Skeletal muscle satellite cell (primary cell): ENCODE results near the gene MVP.
A peak's percentile ranks its signal among the peaks of the same experiment; 100 is the strongest.
"Not testable (repeated sequence)": the region's sequence is repeated elsewhere in the genome, so short reads cannot be mapped to it uniquely, and the experiment has no call there.

Experiments
- H3K27me3 ChIP-seq: 2 replicates; pipeline ENCODE4 v1.7.0; 2013; ENCODE audit warnings: low read length; ENCODE audit not compliant: control insufficient read depth, insufficient read depth
- H3K36me3 ChIP-seq: 2 replicates; pipeline ENCODE4 v1.7.0; 2013; ENCODE audit warnings: mild to moderate bottlenecking, control low read depth, low read length; ENCODE audit not compliant: insufficient read depth
- H3K4me1 ChIP-seq: 2 replicates; pipeline ENCODE4 v1.7.0; 2013; ENCODE audit warnings: low read length; ENCODE audit not compliant: control insufficient read depth, insufficient read depth
- H3K4me2 ChIP-seq: 2 replicates; pipeline ENCODE4 v1.7.0; 2013; ENCODE audit warnings: mild to moderate bottlenecking, low read length
- H3K4me3 ChIP-seq: 2 replicates; pipeline ENCODE4 v1.7.0; 2013; ENCODE audit warnings: low read length
- H3K9ac ChIP-seq: 2 replicates; pipeline ENCODE4 v1.7.0; 2013; ENCODE audit warnings: mild to moderate bottlenecking, low read depth, low read length, moderate library complexity
- H3K9me3 ChIP-seq: replicated peaks from 2 replicates; pipeline ENCODE4 v1.7.0; 2013; ENCODE audit warnings: mild to moderate bottlenecking, control low read depth, low read length

The MVP gene

DNA sequence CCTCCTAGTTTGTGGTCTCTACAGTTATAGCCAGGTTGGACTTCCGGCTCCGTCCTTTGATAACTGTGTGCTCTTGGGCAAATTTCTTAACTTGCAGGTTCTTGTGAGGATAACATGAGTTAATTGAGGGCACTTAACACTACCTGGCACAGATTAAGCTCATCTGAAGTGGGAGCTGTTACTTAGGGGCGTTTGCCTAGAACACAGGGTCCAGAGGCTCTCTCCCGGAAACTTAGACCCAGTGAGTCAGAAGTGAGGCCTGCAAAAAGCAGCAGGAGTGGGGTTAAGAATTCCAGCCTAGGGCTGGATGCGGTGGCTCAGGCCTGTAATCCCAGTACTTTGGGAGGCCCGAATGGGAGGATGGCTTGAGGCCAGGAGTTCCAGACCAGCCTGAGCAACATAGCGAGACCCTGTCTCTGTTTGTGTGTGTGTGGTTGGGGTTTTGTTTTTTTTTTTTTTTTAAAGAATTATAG, 1.4 kb downstream of the MVP start:
- Histone ChIP-seq H3K4me3 (peak overlapping the region; percentile 81), H3K9me3 (no peaks in the 10 kb centered on the region), H3K9ac (peak overlapping the region; percentile 83), H3K4me2 (peak overlapping the region; percentile 87), H3K4me1 (peaks cover 73% of the 10 kb centered on the region), H3K27me3 (no peaks in the 10 kb centered on the region), H3K36me3 (peaks cover 8% of the 10 kb centered on the region)

DNA sequence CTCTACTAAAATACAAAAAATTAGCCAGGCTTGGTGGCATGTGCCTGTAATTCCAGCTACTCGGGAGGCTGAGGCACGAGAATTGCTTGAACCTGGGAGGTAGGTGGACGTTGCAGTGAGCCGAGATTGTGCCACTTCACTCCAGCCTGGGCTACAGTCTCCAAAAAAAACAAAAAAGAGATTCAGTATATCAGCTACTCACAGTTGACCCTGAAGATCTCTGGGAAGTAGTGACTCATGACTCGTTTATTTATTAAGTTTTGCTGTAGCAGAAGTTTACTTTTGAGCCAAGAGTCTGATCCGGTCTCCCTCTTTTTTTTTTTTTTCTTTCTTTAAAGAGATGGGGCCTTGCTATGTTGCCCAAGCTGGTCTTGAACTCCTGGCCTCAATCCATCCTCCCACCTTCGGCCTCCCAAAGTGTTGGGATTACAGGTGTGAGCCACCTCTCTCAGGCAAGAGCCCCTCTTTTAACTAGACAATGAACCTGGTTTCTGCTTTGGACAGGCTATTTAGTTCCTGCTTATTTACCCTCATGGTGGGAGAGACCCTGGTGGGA, 4.4 kb downstream of the MVP start:
- peak overlapping the region; percentile 33 for H3K4me3 ChIP-seq
- peaks cover 66% of the 10 kb centered on the region for H3K4me1 ChIP-seq
- peak overlapping the region; percentile 74 for H3K4me2 ChIP-seq
- H3K9me3 ChIP-seq = no peaks in the 10 kb centered on the region
- no peaks in the 10 kb centered on the region for H3K27me3 ChIP-seq
- peaks cover 10% of the 10 kb centered on the region for H3K36me3 ChIP-seq
- H3K9ac ChIP-seq = peak overlapping the region; percentile 22

- peaks cover 61% of the 10 kb centered on the region for H3K4me1 ChIP-seq
- peak overlapping the region; percentile 22 for H3K9ac ChIP-seq
- peak overlapping the region; percentile 33 for H3K4me3 ChIP-seq
- H3K27me3 ChIP-seq = no peaks in the 10 kb centered on the region
- H3K36me3 ChIP-seq = peaks cover 16% of the 10 kb centered on the region
- H3K9me3 ChIP-seq = no peaks in the 10 kb centered on the region
- H3K4me2 ChIP-seq = peak overlapping the region; percentile 74
Measured at GRCh38 chr16:29825145-29826044, 5.1 kb downstream of the MVP start.

DNA sequence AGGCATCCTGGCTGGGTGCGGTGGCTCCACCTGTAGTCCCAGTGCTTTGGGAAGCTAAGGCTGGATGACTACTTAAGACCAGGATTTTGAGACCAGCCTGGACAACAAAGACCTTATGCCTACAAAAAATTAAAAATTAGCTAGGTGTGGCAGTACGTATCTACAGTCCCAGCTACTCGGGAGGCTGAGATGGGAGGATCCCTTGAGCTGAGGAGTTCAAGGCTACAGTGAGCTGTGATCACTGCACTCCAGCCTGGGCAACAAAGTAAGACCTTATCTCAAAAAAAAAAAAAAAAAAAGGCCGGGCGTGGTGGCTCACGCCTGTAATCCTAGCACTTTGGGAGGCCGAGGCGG, 6.1 kb downstream of the MVP start:
- no peak overlapping the region for H3K9ac ChIP-seq
- H3K9me3 ChIP-seq = no peaks in the 10 kb centered on the region
- peak overlapping the region; percentile 74 for H3K4me2 ChIP-seq
- H3K4me3 ChIP-seq = no peak overlapping the region
- H3K4me1 ChIP-seq = peaks cover 55% of the 10 kb centered on the region
- H3K36me3 ChIP-seq = peaks cover 25% of the 10 kb centered on the region
- H3K27me3 ChIP-seq = no peaks in the 10 kb centered on the region

DNA sequence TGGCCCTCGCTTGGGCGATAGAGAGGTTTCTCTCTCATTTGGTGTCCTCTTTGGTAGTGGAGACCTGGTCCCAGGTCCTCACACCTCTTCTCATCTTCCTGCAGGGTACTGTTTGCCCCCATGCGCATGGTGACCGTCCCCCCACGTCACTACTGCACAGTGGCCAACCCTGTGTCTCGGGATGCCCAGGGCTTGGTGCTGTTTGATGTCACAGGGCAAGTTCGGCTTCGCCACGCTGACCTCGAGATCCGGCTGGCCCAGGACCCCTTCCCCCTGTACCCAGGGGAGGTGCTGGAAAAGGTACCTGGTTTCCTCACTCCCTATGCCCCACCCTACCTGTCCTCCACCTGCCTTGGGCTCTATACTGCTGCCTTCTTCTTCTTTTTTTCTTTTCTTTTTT, 10.5 kb downstream of the MVP start:
- Histone ChIP-seq H3K27me3 (no peaks in the 10 kb centered on the region), H3K4me2 (no peak overlapping the region), H3K4me3 (no peak overlapping the region), H3K4me1 (peaks cover 11% of the 10 kb centered on the region), H3K9ac (no peak overlapping the region), H3K9me3 (no peaks in the 10 kb centered on the region), H3K36me3 (peaks cover 59% of the 10 kb centered on the region)

- Histone ChIP-seq H3K27me3 (no peaks in the 10 kb centered on the region), H3K4me3 (no peak overlapping the region), H3K9me3 (no peaks in the 10 kb centered on the region), H3K4me2 (no peak overlapping the region), H3K36me3 (peaks cover 64% of the 10 kb centered on the region), H3K9ac (no peak overlapping the region), H3K4me1 (peaks cover 5% of the 10 kb centered on the region)
Measured at GRCh38 chr16:29831490-29831889, 11.2 kb downstream of the MVP start.

DNA sequence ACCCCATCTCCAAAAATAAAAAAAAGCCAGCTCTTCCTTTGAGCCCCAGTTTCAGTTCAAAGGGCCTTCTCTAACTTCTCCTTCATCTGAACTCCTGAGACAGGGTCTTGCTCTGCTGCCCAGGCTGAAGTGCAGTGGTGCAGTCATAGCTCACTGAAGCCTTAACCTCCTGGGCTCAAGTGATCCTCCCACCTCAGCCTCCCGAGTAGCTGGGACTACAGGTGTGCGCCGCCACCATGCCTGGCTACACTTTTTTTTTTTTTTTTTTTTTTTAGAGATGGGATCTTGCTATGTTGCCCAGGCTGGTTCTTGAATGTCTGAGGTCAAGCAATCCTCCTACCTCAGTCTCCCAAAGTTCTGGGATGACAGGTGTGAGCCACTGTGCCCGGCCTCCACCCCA, 13.0 kb downstream of the MVP start:
- H3K4me1 ChIP-seq, H3K27me3 ChIP-seq, H3K4me2 ChIP-seq, H3K9ac ChIP-seq, H3K9me3 ChIP-seq, H3K4me3 ChIP-seq: not testable (repeated sequence)
- H3K36me3 ChIP-seq = peaks cover 74% of the 10 kb centered on the region

- Histone ChIP-seq H3K9ac (no peak overlapping the region), H3K9me3 (no peaks in the 10 kb centered on the region), H3K4me2 (no peak overlapping the region), H3K4me3 (no peak overlapping the region), H3K27me3 (no peaks in the 10 kb centered on the region), H3K4me1 (no peaks in the 10 kb centered on the region), H3K36me3 (peaks cover 82% of the 10 kb centered on the region)
Measured at GRCh38 chr16:29834079-29834478, 13.8 kb downstream of the MVP start.

- no peaks in the 10 kb centered on the region for H3K27me3 ChIP-seq
- H3K9me3 ChIP-seq = no peaks in the 10 kb centered on the region
- H3K4me3 ChIP-seq = no peak overlapping the region
- peaks cover 87% of the 10 kb centered on the region for H3K36me3 ChIP-seq
- no peak overlapping the region for H3K4me2 ChIP-seq
- no peaks in the 10 kb centered on the region for H3K4me1 ChIP-seq
- H3K9ac ChIP-seq = no peak overlapping the region
Measured at GRCh38 chr16:29835926-29836325, 15.7 kb downstream of the MVP start.

- H3K9me3 ChIP-seq = no peaks in the 10 kb centered on the region
- no peak overlapping the region for H3K4me3 ChIP-seq
- H3K4me1 ChIP-seq = no peaks in the 10 kb centered on the region
- no peak overlapping the region for H3K4me2 ChIP-seq
- peaks cover 86% of the 10 kb centered on the region for H3K36me3 ChIP-seq
- no peaks in the 10 kb centered on the region for H3K27me3 ChIP-seq
- no peak overlapping the region for H3K9ac ChIP-seq
Measured at GRCh38 chr16:29836623-29837022, 16.4 kb downstream of the MVP start.

- H3K36me3 ChIP-seq = peaks cover 85% of the 10 kb centered on the region
- H3K9ac ChIP-seq = no peak overlapping the region
- H3K9me3 ChIP-seq = no peaks in the 10 kb centered on the region
- no peak overlapping the region for H3K4me2 ChIP-seq
- no peak overlapping the region for H3K4me3 ChIP-seq
- H3K4me1 ChIP-seq = no peaks in the 10 kb centered on the region
- H3K27me3 ChIP-seq = no peaks in the 10 kb centered on the region
Measured at GRCh38 chr16:29837841-29838240, 17.6 kb downstream of the MVP start.

- H3K9ac ChIP-seq = no peak overlapping the region
Measured at GRCh38 chr16:29839822-29840221, 19.6 kb downstream of the MVP start.

More at GRCh38 chr16:29839822-29840221, 19.6 kb downstream of the MVP start:
- no peaks in the 10 kb centered on the region for H3K4me1 ChIP-seq
- H3K4me2 ChIP-seq = no peak overlapping the region
- no peaks in the 10 kb centered on the region for H3K27me3 ChIP-seq
- H3K9me3 ChIP-seq = no peaks in the 10 kb centered on the region
- peaks cover 86% of the 10 kb centered on the region for H3K36me3 ChIP-seq
- H3K4me3 ChIP-seq = no peak overlapping the region
